Suprapubic skin (tissue), 3 donors: ENCODE results near the gene POPDC2.

Experiments
- CTCF ChIP-seq, 2 donors: fragments of 200-600 bp in 1 of 2; fragments of 450-650 bp in 1 of 2; sonication (generic) in 1 of 2; IDR thresholded peaks; one replicate each; pipeline ENCODE4 v1.5.1; 2016 to 2019; ENCODE audit warnings: antibody characterized with exemption in 2 of 2, mild to moderate bottlenecking in 1 of 2, moderate library complexity in 1 of 2
- EP300 ChIP-seq: sonication (generic); formaldehyde crosslinking; IDR thresholded peaks from one replicate; pipeline ENCODE4 v1.6.1; 2017; ENCODE audit warnings: antibody characterized with exemption
- POLR2A ChIP-seq, 2 donors: fragments of 450-650 bp; IDR thresholded peaks; one replicate each; pipeline ENCODE4 v1.6.1; 2017; ENCODE audit warnings: antibody characterized with exemption in 2 of 2, mild to moderate bottlenecking in 2 of 2, moderate library complexity in 2 of 2

GRCh38 chr3:119641416-119641815 lies 19.0 kb downstream of the POPDC2 start:
- TF ChIP-seq CTCF (IDR thresholded peaks at IDR 0.05) (no peak), POLR2A (IDR thresholded peaks at IDR 0.05) (no peak), EP300 (no peak)
